H1 (cell line): ENCODE measurements around the gene VSX2. TPM values are rescaled to one million over a fixed set of nuclear protein-coding genes. Genes with fewer than 3 reads are reported as not detected.

ENCODE experiments used
- ASH2L ChIP-seq: fragments of 200-600, 300-600 bp; sonication (generic); IDR thresholded peaks from one replicate; pipeline ENCODE4 v1.7.1; 2017; ENCODE audit warnings: low read length
- ATF2 ChIP-seq: IDR thresholded peaks from 2 replicates; pipeline ENCODE4 v1.6.1; 2012; ENCODE audit warnings: low read length, inconsistent platforms
- ATF3 ChIP-seq: IDR thresholded peaks from 2 replicates; pipeline ENCODE4 v1.6.1; 2011; ENCODE audit warnings: low read depth, mild to moderate bottlenecking, low read length; ENCODE audit not compliant: insufficient read depth
- JUN ChIP-seq: IDR thresholded peaks from 2 replicates; pipeline ENCODE4 v1.6.1; 2011; ENCODE audit warnings: low read depth, mild to moderate bottlenecking, improper control_type of control experiment, low read length
- KDM1A ChIP-seq: fragments of 200-600, 300-600 bp; sonication (generic); IDR thresholded peaks from 2 replicates; pipeline ENCODE4 v1.7.1; 2016; ENCODE audit warnings: mild to moderate bottlenecking, low read length, borderline replicate concordance
- SIN3A ChIP-seq, 2 experiments: IDR thresholded peaks in 1 of 2; conservative IDR thresholded peaks in 1 of 2; 2 replicates each; pipeline ENCODE4 v1.6.1; 2011 to 2012; ENCODE audit warnings: low read length in 2 of 2, improper control_type of control experiment in 1 of 2, low read depth in 1 of 2, mild to moderate bottlenecking in 1 of 2
- SP1 ChIP-seq: IDR thresholded peaks from 2 replicates; pipeline ENCODE4 v1.6.1; 2011; ENCODE audit warnings: low read depth, low read length
- polyA plus RNA-seq, 7 experiments: library from polyadenylated mRNA; depleted of rRNA in 3 of 7; stranded (reverse) in 5 of 7; unstranded in 2 of 7; fragments of >200 nt in 5 of 7; fragments of 200-250 nt in 2 of 7; gene quantifications; 1 replicate in 5 of 7; 2 replicates in 1 of 7; 4 replicates in 1 of 7; pipeline versions ENCODE4 v1.2.1 to v1.2.3, GENCODE V29; 2011 to 2013; ENCODE audit warnings: missing spikeins in 2 of 7, mixed read lengths in 2 of 7
- total RNA-seq: library from RNA; stranded (reverse); fragmentation: NEBNext Ultra II Directional; extraction: Animal tissue kit (Norgen Biotek cat#: 25700); gene quantifications from 2 replicates; pipeline ENCODE4 v1.2.1, GENCODE V29; 2021

VSX2 gene
- total and polyA plus RNA-seq, 2 of the 8 experiments (the other 6 are each of a cell fraction or from before 2014, with no cell fraction given), result 0.08 to 0.22 TPM

GRCh38 chr14:74238974-74239847, at the start of gene VSX2 (continued):
- TF ChIP-seq ATF2, result no peak
- no peak for TF ChIP-seq SIN3A (conservative IDR thresholded peaks at IDR 0.05 in 1 of 2, IDR thresholded peaks at IDR 0.05 in 1 of 2; ENCODE audit: low read depth in 1 of 2, low read length in 2 of 2)
- TF ChIP-seq KDM1A, result no peak
- TF ChIP-seq ATF3, result no peak
- no peak for TF ChIP-seq ASH2L
- TF ChIP-seq SP1, result no peak
- no peak for TF ChIP-seq JUN
- TF ChIP-seq, all 59 proteins: peak for 0
